ENCODE results near the gene CSMD2. TPM values are rescaled to one million over a fixed set of nuclear protein-coding genes. Genes with fewer than 3 reads are reported as not detected.

CSMD2 gene
- total and polyA plus RNA-seq, 2 experiments from 2014 or later = 5.3 to 16.6 TPM

DNA sequence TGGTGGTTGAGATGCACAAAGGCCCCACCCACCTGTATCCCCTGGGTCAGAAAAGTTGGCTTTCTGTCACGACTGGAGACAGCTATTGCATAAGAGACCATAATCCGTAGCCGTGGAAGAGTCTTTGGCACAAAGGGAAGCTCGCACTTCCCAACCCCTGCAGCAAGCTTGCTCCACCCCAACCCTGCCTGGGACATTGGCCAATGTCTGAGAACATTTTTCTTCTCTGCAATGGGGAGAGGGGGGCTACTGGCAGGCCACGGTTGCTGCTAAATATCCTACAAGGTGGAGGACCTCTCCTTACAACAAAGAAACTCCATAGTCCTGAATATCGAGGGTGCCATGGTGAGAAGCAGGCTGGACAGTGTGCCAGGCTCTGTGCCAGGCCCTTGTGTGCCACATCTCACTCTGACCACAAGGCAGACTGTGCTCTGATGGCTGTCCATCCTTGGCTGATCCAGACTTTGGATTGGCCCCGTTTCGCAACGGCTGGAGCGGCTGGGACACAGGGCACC is 104.1 kb downstream of the CSMD2 start:
- Histone ChIP-seq H3K36me3 (ENCODE audit: insufficient read depth) (no peaks in the 10 kb centered on the region; the same call in 1 of the 2 replicates), H3K27ac (ENCODE audit: low read depth) (no peak overlapping the region), H3K4me3 (no peak overlapping the region), H2AFZ (no peak overlapping the region), H3K79me2 (replicated peaks; ENCODE audit: insufficient read depth) (peaks cover 15% of the 10 kb centered on the region), H3K4me2 (no peak overlapping the region), H3K4me1 (ENCODE audit: insufficient read depth) (peaks cover 5% of the 10 kb centered on the region; the same call in 1 of the 2 replicates), H3F3A (replicated peaks; ENCODE audit: low read depth) (no peaks in the 10 kb centered on the region), H3K9me2 (ENCODE audit: insufficient read depth) (peaks cover 3% of the 10 kb centered on the region; the same call in 1 of the 2 replicates), H3K27me3 (ENCODE audit: insufficient read depth) (no peaks in the 10 kb centered on the region), H4K20me1 (replicated peaks; ENCODE audit: insufficient read depth) (no peaks in the 10 kb centered on the region; the same call in 1 of the 2 replicates)
- no peak overlapping the region for H3K4me3 Mint-ChIP-seq
- H3K27me3 Mint-ChIP-seq (ENCODE audit: insufficient read depth, low read depth, poor library complexity) = peaks cover 8% of the 10 kb centered on the region
- ATAC-seq (no peak), DNase-seq (ENCODE audit: low spot score) (no peak)
- TF ChIP-seq STAT1 (IDR thresholded peaks at IDR 0.05; ENCODE audit: unreplicated experiment) (no peak), EZH2 (IDR thresholded peaks at IDR 0.05; ENCODE audit: low read depth, unreplicated experiment) (no peak), CREB1 (CRISPR knock-in tag; IDR thresholded peaks at IDR 0.05; ENCODE audit: low read depth) (no peak), ZNF114 (CRISPR knock-in tag; IDR thresholded peaks at IDR 0.05) (no peak), JUNB (IDR thresholded peaks at IDR 0.05; ENCODE audit: unreplicated experiment) (no peak), NANOG (IDR thresholded peaks at IDR 0.05; ENCODE audit: borderline replicate concordance) (no peak), EZH2phosphoT487 (IDR thresholded peaks at IDR 0.05; ENCODE audit: unreplicated experiment) (no peak), POLR2AphosphoS5 (IDR thresholded peaks at IDR 0.05; ENCODE audit: low read depth) (no peak), ZNF331 (CRISPR knock-in tag; IDR thresholded peaks at IDR 0.05; ENCODE audit: low read depth) (no peak)
- TF ChIP-seq, protein P1, sequence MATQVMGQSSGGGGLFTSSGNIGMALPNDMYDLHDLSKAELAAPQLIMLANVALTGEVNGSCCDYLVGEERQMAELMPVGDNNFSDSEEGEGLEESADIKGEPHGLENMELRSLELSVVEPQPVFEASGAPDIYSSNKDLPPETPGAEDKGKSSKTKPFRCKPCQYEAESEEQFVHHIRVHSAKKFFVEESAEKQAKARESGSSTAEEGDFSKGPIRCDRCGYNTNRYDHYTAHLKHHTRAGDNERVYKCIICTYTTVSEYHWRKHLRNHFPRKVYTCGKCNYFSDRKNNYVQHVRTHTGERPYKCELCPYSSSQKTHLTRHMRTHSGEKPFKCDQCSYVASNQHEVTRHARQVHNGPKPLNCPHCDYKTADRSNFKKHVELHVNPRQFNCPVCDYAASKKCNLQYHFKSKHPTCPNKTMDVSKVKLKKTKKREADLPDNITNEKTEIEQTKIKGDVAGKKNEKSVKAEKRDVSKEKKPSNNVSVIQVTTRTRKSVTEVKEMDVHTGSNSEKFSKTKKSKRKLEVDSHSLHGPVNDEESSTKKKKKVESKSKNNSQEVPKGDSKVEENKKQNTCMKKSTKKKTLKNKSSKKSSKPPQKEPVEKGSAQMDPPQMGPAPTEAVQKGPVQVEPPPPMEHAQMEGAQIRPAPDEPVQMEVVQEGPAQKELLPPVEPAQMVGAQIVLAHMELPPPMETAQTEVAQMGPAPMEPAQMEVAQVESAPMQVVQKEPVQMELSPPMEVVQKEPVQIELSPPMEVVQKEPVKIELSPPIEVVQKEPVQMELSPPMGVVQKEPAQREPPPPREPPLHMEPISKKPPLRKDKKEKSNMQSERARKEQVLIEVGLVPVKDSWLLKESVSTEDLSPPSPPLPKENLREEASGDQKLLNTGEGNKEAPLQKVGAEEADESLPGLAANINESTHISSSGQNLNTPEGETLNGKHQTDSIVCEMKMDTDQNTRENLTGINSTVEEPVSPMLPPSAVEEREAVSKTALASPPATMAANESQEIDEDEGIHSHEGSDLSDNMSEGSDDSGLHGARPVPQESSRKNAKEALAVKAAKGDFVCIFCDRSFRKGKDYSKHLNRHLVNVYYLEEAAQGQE (IDR thresholded peaks at IDR 0.05; ENCODE audit: unreplicated experiment) = no peak
- TF ChIP-seq, protein P2, sequence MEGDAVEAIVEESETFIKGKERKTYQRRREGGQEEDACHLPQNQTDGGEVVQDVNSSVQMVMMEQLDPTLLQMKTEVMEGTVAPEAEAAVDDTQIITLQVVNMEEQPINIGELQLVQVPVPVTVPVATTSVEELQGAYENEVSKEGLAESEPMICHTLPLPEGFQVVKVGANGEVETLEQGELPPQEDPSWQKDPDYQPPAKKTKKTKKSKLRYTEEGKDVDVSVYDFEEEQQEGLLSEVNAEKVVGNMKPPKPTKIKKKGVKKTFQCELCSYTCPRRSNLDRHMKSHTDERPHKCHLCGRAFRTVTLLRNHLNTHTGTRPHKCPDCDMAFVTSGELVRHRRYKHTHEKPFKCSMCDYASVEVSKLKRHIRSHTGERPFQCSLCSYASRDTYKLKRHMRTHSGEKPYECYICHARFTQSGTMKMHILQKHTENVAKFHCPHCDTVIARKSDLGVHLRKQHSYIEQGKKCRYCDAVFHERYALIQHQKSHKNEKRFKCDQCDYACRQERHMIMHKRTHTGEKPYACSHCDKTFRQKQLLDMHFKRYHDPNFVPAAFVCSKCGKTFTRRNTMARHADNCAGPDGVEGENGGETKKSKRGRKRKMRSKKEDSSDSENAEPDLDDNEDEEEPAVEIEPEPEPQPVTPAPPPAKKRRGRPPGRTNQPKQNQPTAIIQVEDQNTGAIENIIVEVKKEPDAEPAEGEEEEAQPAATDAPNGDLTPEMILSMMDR (conservative IDR thresholded peaks at IDR 0.05; ENCODE audit: low read depth in 2 of 2) = no peak
- TF ChIP-seq, protein P3, sequence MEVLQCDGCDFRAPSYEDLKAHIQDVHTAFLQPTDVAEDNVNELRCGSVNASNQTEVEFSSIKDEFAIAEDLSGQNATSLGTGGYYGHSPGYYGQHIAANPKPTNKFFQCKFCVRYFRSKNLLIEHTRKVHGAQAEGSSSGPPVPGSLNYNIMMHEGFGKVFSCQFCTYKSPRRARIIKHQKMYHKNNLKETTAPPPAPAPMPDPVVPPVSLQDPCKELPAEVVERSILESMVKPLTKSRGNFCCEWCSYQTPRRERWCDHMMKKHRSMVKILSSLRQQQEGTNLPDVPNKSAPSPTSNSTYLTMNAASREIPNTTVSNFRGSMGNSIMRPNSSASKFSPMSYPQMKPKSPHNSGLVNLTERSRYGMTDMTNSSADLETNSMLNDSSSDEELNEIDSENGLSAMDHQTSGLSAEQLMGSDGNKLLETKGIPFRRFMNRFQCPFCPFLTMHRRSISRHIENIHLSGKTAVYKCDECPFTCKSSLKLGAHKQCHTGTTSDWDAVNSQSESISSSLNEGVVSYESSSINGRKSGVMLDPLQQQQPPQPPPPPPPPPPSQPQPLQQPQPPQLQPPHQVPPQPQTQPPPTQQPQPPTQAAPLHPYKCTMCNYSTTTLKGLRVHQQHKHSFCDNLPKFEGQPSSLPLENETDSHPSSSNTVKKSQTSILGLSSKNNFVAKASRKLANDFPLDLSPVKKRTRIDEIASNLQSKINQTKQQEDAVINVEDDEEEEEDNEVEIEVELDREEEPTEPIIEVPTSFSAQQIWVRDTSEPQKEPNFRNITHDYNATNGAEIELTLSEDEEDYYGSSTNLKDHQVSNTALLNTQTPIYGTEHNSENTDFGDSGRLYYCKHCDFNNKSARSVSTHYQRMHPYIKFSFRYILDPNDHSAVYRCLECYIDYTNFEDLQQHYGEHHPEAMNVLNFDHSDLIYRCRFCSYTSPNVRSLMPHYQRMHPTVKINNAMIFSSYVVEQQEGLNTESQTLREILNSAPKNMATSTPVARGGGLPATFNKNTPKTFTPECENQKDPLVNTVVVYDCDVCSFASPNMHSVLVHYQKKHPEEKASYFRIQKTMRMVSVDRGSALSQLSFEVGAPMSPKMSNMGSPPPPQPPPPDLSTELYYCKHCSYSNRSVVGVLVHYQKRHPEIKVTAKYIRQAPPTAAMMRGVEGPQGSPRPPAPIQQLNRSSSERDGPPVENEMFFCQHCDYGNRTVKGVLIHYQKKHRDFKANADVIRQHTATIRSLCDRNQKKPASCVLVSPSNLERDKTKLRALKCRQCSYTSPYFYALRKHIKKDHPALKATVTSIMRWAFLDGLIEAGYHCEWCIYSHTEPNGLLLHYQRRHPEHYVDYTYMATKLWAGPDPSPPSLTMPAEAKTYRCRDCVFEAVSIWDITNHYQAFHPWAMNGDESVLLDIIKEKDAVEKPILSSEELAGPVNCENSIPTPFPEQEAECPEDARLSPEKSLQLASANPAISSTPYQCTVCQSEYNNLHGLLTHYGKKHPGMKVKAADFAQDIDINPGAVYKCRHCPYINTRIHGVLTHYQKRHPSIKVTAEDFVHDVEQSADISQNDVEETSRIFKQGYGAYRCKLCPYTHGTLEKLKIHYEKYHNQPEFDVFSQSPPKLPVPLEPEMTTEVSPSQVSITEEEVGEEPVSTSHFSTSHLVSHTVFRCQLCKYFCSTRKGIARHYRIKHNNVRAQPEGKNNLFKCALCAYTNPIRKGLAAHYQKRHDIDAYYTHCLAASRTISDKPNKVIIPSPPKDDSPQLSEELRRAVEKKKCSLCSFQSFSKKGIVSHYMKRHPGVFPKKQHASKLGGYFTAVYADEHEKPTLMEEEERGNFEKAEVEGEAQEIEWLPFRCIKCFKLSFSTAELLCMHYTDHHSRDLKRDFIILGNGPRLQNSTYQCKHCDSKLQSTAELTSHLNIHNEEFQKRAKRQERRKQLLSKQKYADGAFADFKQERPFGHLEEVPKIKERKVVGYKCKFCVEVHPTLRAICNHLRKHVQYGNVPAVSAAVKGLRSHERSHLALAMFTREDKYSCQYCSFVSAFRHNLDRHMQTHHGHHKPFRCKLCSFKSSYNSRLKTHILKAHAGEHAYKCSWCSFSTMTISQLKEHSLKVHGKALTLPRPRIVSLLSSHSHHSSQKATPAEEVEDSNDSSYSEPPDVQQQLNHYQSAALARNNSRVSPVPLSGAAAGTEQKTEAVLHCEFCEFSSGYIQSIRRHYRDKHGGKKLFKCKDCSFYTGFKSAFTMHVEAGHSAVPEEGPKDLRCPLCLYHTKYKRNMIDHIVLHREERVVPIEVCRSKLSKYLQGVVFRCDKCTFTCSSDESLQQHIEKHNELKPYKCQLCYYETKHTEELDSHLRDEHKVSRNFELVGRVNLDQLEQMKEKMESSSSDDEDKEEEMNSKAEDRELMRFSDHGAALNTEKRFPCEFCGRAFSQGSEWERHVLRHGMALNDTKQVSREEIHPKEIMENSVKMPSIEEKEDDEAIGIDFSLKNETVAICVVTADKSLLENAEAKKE (CRISPR knock-in tag; IDR thresholded peaks at IDR 0.05) = no peak
- TF ChIP-seq, protein P4, sequence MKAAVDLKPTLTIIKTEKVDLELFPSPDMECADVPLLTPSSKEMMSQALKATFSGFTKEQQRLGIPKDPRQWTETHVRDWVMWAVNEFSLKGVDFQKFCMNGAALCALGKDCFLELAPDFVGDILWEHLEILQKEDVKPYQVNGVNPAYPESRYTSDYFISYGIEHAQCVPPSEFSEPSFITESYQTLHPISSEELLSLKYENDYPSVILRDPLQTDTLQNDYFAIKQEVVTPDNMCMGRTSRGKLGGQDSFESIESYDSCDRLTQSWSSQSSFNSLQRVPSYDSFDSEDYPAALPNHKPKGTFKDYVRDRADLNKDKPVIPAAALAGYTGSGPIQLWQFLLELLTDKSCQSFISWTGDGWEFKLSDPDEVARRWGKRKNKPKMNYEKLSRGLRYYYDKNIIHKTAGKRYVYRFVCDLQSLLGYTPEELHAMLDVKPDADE (IDR thresholded peaks at IDR 0.05) = no peak
- peaks cover 37% of the 10 kb centered on the region for H3K36me3 Mint-ChIP-seq (ENCODE audit: low read depth)
- H3K27ac Mint-ChIP-seq = peak overlapping the region; percentile 64; the same call in 1 of the 2 replicates
- peaks cover 23% of the 10 kb centered on the region for H3K9me3 Mint-ChIP-seq
- H3K4me1 Mint-ChIP-seq = peaks cover 23% of the 10 kb centered on the region
